Testis (tissue), 3 donors: ENCODE data around the gene CFAP57. TPM values are rescaled to one million over a fixed set of nuclear protein-coding genes. Genes with fewer than 3 reads are reported as not detected.

ENCODE experiments used
- DNase-seq: peaks from one replicate; pipeline ENCODE4 v3.0.0-alpha.2; 2019
- H3K27ac ChIP-seq, 2 donors: fragments of 200-600 bp; sonication (generic); one replicate each; pipeline ENCODE4 v1.5.1; 2019
- H3K27me3 ChIP-seq: fragments of 200-600 bp; sonication (generic); one replicate; pipeline ENCODE4 v1.5.1; 2019
- H3K36me3 ChIP-seq: fragments of 200-600 bp; sonication (generic); one replicate; pipeline ENCODE4 v1.5.1; 2017; ENCODE audit warnings: low read depth; ENCODE audit errors: missing control alignments
- H3K4me1 ChIP-seq: fragments of 200-600 bp; sonication (generic); one replicate; pipeline ENCODE4 v1.5.1; 2019
- H3K4me3 ChIP-seq, 2 donors: fragments of 200-600 bp; sonication (generic); one replicate each; pipeline ENCODE4 v1.5.1; 2017 to 2019
- H3K9me3 ChIP-seq: fragments of 200-600 bp; sonication (generic); one replicate; pipeline ENCODE4 v1.5.1; 2017
- CTCF ChIP-seq, 3 experiments: fragments of 450-650 bp in 2 of 3; fragments of 200-600 bp in 1 of 3; sonication (generic) in 1 of 3; IDR thresholded peaks; one replicate each; pipeline ENCODE4 v1.5.1; 2016 to 2019; ENCODE audit warnings: antibody characterized with exemption in 3 of 3, mild to moderate bottlenecking in 2 of 3, moderate library complexity in 1 of 3
- POLR2A ChIP-seq: fragments of 450-650 bp; IDR thresholded peaks from one replicate; pipeline ENCODE4 v1.6.1; 2017; ENCODE audit warnings: antibody characterized with exemption, mild to moderate bottlenecking, moderate library complexity
- WGBS, 2 donors: methylation state at CpG; one replicate each; pipeline ENCODE4 v1.1.5; 2018; 5-methylcytosine and 5-hydroxymethylcytosine counted together
- intact Hi-C: fragments of 100-400 bp; cut with DNase I; formaldehyde crosslinking; loops from one replicate; pipeline ENCODE4 v1.15.1; 2023; ENCODE audit warnings: low total_unique reads
- polyA plus RNA-seq: library from polyadenylated mRNA; stranded (reverse); fragments of 350-450 nt; fragmentation: Illumina TruSeq; extraction: RNeasy Lipid Tissue Mini Kit (QIAGEN cat#74804); gene quantifications from one replicate; pipeline ENCODE4 v1.2.3, GENCODE V29; 2014; ENCODE audit warnings: low read depth, low replicate concordance; ENCODE audit not compliant: insufficient read depth
- total RNA-seq, 2 donors: library from RNA; depleted of rRNA; stranded (reverse); fragments of >200 nt; gene quantifications; one replicate each; pipeline ENCODE4 v1.2.3, GENCODE V29; 2016

CFAP57 gene
- total and polyA plus RNA-seq, 3 donors from 2014 or later = 16.6 to 38.7 (median 22.9) TPM

DNA sequence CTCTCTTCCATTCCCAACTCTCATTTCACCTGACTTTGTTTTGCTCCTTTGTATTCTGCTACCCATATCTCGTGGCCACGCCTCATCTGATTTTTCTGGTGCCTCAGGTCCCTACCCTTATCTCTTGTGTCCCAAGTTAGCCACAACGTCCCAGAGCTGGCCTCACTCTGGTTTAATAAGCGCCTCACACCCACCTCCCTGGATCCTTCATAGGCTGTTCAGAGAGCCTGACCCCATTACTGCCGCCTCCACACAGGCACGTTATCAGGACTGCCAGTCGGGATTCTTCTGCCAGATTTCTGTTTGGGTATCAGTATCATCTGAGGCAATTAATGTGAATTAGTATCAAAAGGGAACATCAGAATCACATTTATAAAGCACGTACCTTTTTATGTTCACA lies 62.9 kb downstream of the CFAP57 start:
- Histone ChIP-seq H3K27ac (no peak overlapping the region), H3K4me1 (no peaks in the 10 kb centered on the region), H3K36me3 (no peaks in the 10 kb centered on the region), H3K27me3 (no peaks in the 10 kb centered on the region), H3K9me3 (no peaks in the 10 kb centered on the region), H3K4me3 (no peak overlapping the region)
- TF ChIP-seq POLR2A = no peak
- intact Hi-C loops = loop anchor here (10.0 kb wide), 1 partner anchor 180 kb away; no protein-coding TSS in a partner anchor
- WGBS, 2 donors = 63 to 73% methylated on average over 8 of the region's 8 CpGs
- DNase-seq = no peak

DNA sequence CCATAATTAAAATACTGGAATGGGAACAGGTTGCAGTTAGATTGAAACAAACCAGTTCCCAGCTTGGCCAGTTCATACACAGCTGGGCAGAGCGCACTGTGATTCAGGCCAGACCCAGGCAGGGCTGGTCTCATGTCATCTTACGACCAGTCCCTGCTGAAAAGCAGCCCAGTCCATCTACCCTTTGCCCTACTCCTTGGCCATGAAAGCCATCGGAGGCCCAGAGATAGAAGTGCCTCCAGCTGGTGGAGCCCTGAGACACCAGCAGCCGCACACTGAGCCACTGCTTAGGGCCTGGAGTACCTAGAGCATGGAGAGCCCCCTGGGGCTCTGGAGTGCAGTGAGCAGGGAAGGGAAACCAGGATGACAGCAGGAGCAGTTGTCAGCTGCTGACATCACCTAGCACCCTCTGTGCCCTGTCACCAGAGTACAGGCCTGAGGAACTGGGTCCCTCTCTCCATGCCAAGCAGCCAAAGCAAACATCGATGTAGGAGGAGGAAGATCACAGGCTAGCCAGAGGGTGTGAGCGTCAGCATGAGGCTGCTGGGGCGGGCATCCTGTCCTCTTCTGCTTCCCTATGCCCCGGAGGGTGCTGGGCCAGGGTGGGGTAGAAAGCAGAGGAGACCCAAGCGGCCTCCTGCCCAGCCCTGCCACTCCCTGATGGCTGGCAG lies 63.5 kb downstream of the CFAP57 start:
- H3K4me3 ChIP-seq = no peak overlapping the region
- H3K27me3 ChIP-seq = no peaks in the 10 kb centered on the region
- H3K36me3 ChIP-seq = no peaks in the 10 kb centered on the region
- no peak for DNase-seq
- H3K9me3 ChIP-seq = no peaks in the 10 kb centered on the region
- peaks cover under 1% of the 10 kb centered on the region for H3K4me1 ChIP-seq
- TF ChIP-seq CTCF (IDR thresholded peaks at IDR 0.05) = no peak
- no peak for TF ChIP-seq POLR2A
- H3K27ac ChIP-seq = no peak overlapping the region
- 74 to 85% methylated on average over 8 to 9 of the region's 9 CpGs for WGBS, 2 donors
- intact Hi-C loops = loop anchor here (10.0 kb wide), 1 partner anchor 179 kb away; no protein-coding TSS in a partner anchor

DNA sequence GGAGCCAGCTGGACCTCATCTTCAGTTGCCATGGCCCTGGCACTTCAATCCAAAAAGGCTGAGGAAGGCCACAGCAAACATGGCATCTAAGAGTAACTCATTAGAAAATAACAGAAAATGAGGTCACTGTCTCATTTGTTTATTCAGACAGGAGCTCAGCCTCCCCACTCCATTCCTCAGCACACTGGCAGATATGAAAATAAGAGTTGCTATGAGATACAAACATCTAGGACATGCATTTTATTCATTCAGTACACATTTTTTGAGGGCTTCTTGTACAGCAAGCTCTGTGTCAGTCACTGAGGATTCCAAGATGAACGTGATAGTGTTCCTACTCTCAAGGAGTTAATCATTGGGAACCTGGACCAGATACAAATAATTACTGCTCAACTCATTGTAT lies 65.0 kb downstream of the CFAP57 start:
- Histone ChIP-seq H3K4me3 (no peak overlapping the region), H3K9me3 (no peaks in the 10 kb centered on the region), H3K27me3 (no peaks in the 10 kb centered on the region), H3K27ac (no peak overlapping the region), H3K4me1 (peaks cover 7% of the 10 kb centered on the region), H3K36me3 (no peaks in the 10 kb centered on the region)
- DNase-seq = no peak
- intact Hi-C loops = loop anchor here (10.0 kb wide), 1 partner anchor 178 kb away; no protein-coding TSS in a partner anchor
- 59 to 85% methylated on average over 1 of the region's 1 CpG for WGBS, 2 donors
- TF ChIP-seq POLR2A (no peak), CTCF (IDR thresholded peaks at IDR 0.05) (no peak)

- 22 to 38% methylated on average over 5 of the region's 5 CpGs for WGBS, 2 donors
- Histone ChIP-seq H3K27ac (no peak overlapping the region), H3K4me3 (no peak overlapping the region), H3K4me1 (peaks cover 7% of the 10 kb centered on the region), H3K9me3 (no peaks in the 10 kb centered on the region), H3K36me3 (no peaks in the 10 kb centered on the region), H3K27me3 (no peaks in the 10 kb centered on the region)
- intact Hi-C loops = loop anchor here (10.0 kb wide), 1 partner anchor 177 kb away; no protein-coding TSS in a partner anchor
- peak; percentile 83 for DNase-seq
- TF ChIP-seq CTCF (IDR thresholded peaks at IDR 0.05) (peak in 2 of 3 experiments; percentile 28 to 53), POLR2A (no peak)
Measured at GRCh38 chr1:43238085-43238484, 66.0 kb downstream of the CFAP57 start.

DNA sequence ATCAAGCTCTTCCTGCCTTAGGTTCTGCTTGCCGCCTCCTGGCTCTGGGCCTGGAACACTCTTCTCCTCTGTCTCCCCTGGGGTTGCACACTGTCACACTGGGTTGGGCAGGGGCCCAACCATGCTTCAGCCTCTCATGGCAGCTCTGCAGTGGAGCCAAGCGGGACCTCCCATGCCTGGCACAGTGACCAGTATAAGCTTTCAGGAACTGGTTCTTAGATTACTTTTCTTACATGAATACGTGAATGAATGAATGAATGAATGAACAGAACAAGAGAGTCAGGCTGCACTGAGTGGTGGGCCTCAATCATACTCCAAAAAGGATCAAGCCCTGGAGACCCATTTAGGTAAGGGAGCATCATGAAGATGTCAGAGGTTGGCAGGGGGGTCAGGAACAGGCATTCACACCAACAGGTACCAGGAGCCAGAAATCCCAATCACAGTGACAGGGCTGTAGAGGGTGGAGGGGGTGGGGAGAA lies 66.9 kb downstream of the CFAP57 start:
- 79 to 83% methylated on average over 3 of the region's 3 CpGs for WGBS, 2 donors
- no peak overlapping the region for H3K27ac ChIP-seq
- no peaks in the 10 kb centered on the region for H3K27me3 ChIP-seq
- DNase-seq = no peak
- H3K9me3 ChIP-seq = no peaks in the 10 kb centered on the region
- no peaks in the 10 kb centered on the region for H3K36me3 ChIP-seq
- no peak overlapping the region for H3K4me3 ChIP-seq
- peaks cover 7% of the 10 kb centered on the region for H3K4me1 ChIP-seq
- intact Hi-C loops = loop anchor here (10.0 kb wide), 1 partner anchor 176 kb away; no protein-coding TSS in a partner anchor
- TF ChIP-seq CTCF (IDR thresholded peaks at IDR 0.05) (no peak), POLR2A (no peak)
